IMR-90 (cell line): ENCODE data around the gene PSPH. TPM values are rescaled to one million over a fixed set of nuclear protein-coding genes. Genes with fewer than 3 reads are reported as not detected.

ENCODE experiments used
- ATAC-seq: fragments of 200-7000 bp; cut with Tn5 transposase; 2 replicates; pipeline ENCODE4 v1.9.1; 2020; ENCODE audit warnings: low read depth, mild to moderate bottlenecking, moderate library complexity
- BruUV-seq: library from RNA; stranded (reverse); fragments of 400-500 nt; replicated peaks from 2 replicates; lab custom pipeline; 2021; lab: Mats Ljungman, UMichigan
- CTCF ChIA-PET: fragments of 300-600 bp; formaldehyde crosslinking; extraction: SDS; loops from one replicate; lab custom pipeline; 2021; ENCODE audit warnings: antibody characterized with exemption; lab: Yijun Ruan, JAX
- POLR2A ChIA-PET: fragments of 300-600 bp; sonication (Branson Sonifier 250); formaldehyde crosslinking; loops from one replicate; lab custom pipeline; 2022; ENCODE audit warnings: antibody characterized with exemption; ENCODE audit not compliant: unreplicated experiment; lab: Charles Lee
- DNase-seq: peaks from one replicate; pipeline ENCODE4 v3.0.0; 2013
- H2AFZ ChIP-seq: replicated peaks from 2 replicates; pipeline ENCODE3; 2013; ENCODE audit warnings: low read length, mild to moderate bottlenecking; ENCODE audit not compliant: poor library complexity
- H2AK5ac ChIP-seq: 2 replicates; pipeline ENCODE4 v1.6.1; 2013; ENCODE audit warnings: low read depth, low read length, inconsistent platforms
- H2AK9ac ChIP-seq: replicated peaks from 2 replicates; pipeline ENCODE3; 2013; ENCODE audit warnings: mild to moderate bottlenecking, low read depth, low read length, moderate library complexity; ENCODE audit not compliant: poor library complexity
- H2BK120ac ChIP-seq: 2 replicates; pipeline ENCODE4 v1.6.1; 2013; ENCODE audit warnings: low read depth, low read length, inconsistent platforms
- H2BK15ac ChIP-seq: 3 replicates; pipeline ENCODE4 v1.6.1; 2013; ENCODE audit warnings: low read depth, low read length, inconsistent platforms
- H2BK20ac ChIP-seq: 2 replicates; pipeline ENCODE4 v1.6.1; 2013; ENCODE audit warnings: low read depth, mild to moderate bottlenecking, inconsistent platforms, low read length, moderate library complexity
- H2BK5ac ChIP-seq: 2 replicates; pipeline ENCODE4 v1.6.1; 2013; ENCODE audit warnings: mild to moderate bottlenecking, low read depth, low read length, inconsistent platforms; ENCODE audit not compliant: poor library complexity, severe bottlenecking
- H3K14ac ChIP-seq: replicated peaks from 2 replicates; pipeline ENCODE4 v1.6.1; 2013; ENCODE audit warnings: low read depth, low read length, inconsistent platforms
- H3K18ac ChIP-seq: 2 replicates; pipeline ENCODE4 v1.6.1; 2013; ENCODE audit warnings: low read depth, low read length, control low read depth
- H3K23ac ChIP-seq: 2 replicates; pipeline ENCODE4 v1.6.1; 2013; ENCODE audit warnings: low read depth, low read length, inconsistent platforms
- H3K27ac ChIP-seq: 2 replicates; pipeline ENCODE4 v1.5.1; 2013; ENCODE audit warnings: mild to moderate bottlenecking, control low read depth, low read length; ENCODE audit not compliant: insufficient read depth
- H3K27me3 ChIP-seq: 2 replicates; pipeline ENCODE4 v1.6.1; 2013; ENCODE audit warnings: low read length; ENCODE audit not compliant: control insufficient read depth, insufficient read depth
- H3K36me3 ChIP-seq: 2 replicates; pipeline ENCODE4 v1.6.1; 2013; ENCODE audit warnings: low read length, mixed read lengths; ENCODE audit not compliant: control insufficient read depth, insufficient read depth
- H3K4ac ChIP-seq: 2 replicates; pipeline ENCODE4 v1.6.1; 2013; ENCODE audit warnings: low read depth, low read length, inconsistent platforms
- H3K4me1 ChIP-seq: 2 replicates; pipeline ENCODE4 v1.6.1; 2013; ENCODE audit warnings: low read length, mixed read lengths; ENCODE audit not compliant: control insufficient read depth, insufficient read depth
- H3K4me2 ChIP-seq: 2 replicates; pipeline ENCODE4 v1.6.1; 2013; ENCODE audit warnings: low read depth, mild to moderate bottlenecking, control low read depth, low read length, moderate library complexity
- H3K4me3 ChIP-seq: 2 replicates; pipeline ENCODE4 v1.5.1; 2013; ENCODE audit warnings: low read depth, mild to moderate bottlenecking, control low read depth, low read length, moderate library complexity; ENCODE audit not compliant: insufficient read depth
- H3K56ac ChIP-seq: 2 replicates; pipeline ENCODE4 v1.6.1; 2013; ENCODE audit warnings: low read length, inconsistent platforms; ENCODE audit not compliant: insufficient read depth; ENCODE audit errors: extremely low read depth
- H3K79me1 ChIP-seq, 2 experiments: 2 replicates each; pipeline ENCODE4 v1.6.1; 2013; ENCODE audit warnings: low read length in 2 of 2, inconsistent platforms in 1 of 2, low read depth in 1 of 2
- H3K9ac ChIP-seq: 2 replicates; pipeline ENCODE4 v1.6.1; 2013; ENCODE audit warnings: low read depth, low read length, control low read depth
- H3K9me1 ChIP-seq: 2 replicates; pipeline ENCODE4 v1.6.1; 2013; ENCODE audit warnings: low read length, inconsistent platforms; ENCODE audit not compliant: insufficient read depth
- H3K9me3 ChIP-seq: 2 replicates; pipeline ENCODE4 v1.6.1; 2013; ENCODE audit warnings: low read length; ENCODE audit not compliant: control insufficient read depth, insufficient read depth
- H4K20me1 ChIP-seq: 2 replicates; pipeline ENCODE4 v1.6.1; 2013; ENCODE audit warnings: low read length, inconsistent platforms; ENCODE audit not compliant: insufficient read depth
- H4K5ac ChIP-seq: 2 replicates; pipeline ENCODE4 v1.6.1; 2013; ENCODE audit warnings: mild to moderate bottlenecking, low read depth, low read length, control low read depth
- H4K8ac ChIP-seq, 2 experiments: 2 replicates each; pipeline ENCODE4 v1.6.1; 2013; ENCODE audit warnings: low read depth in 2 of 2, low read length in 2 of 2, control low read depth in 1 of 2, inconsistent platforms in 1 of 2
- H4K91ac ChIP-seq: 2 replicates; pipeline ENCODE4 v1.6.1; 2013; ENCODE audit warnings: low read depth, low read length, inconsistent platforms; ENCODE audit not compliant: insufficient read depth
- BHLHE40 ChIP-seq: fragments of 150-350 bp; IDR thresholded peaks from 2 replicates; pipeline ENCODE4 v1.6.1; 2016; ENCODE audit warnings: mild to moderate bottlenecking, low read depth, low read length
- CEBPB ChIP-seq: IDR thresholded peaks from 2 replicates; pipeline ENCODE4 v1.6.1; 2012; ENCODE audit warnings: low read depth, low read length, improper control_type of control experiment
- CHD1 ChIP-seq: IDR thresholded peaks from 2 replicates; pipeline ENCODE4 v1.6.1; 2012; ENCODE audit warnings: low read depth, low read length, improper control_type of control experiment
- ELK1 ChIP-seq: fragments of 150-350 bp; IDR thresholded peaks from 2 replicates; pipeline ENCODE4 v1.6.1; 2016; ENCODE audit warnings: low read depth, mild to moderate bottlenecking, low read length, moderate library complexity, borderline replicate concordance
- FOS ChIP-seq: fragments of 150-350 bp; IDR thresholded peaks from 2 replicates; pipeline ENCODE4 v1.6.1; 2016; ENCODE audit warnings: low read depth, low read length
- MAFK ChIP-seq: IDR thresholded peaks from 2 replicates; pipeline ENCODE4 v1.6.1; 2012; ENCODE audit warnings: low read depth, low read length, improper control_type of control experiment
- MAZ ChIP-seq: IDR thresholded peaks from 2 replicates; pipeline ENCODE4 v1.6.1; 2012; ENCODE audit warnings: low read depth, mild to moderate bottlenecking, low read length, improper control_type of control experiment, moderate library complexity, borderline replicate concordance
- MXI1 ChIP-seq: IDR thresholded peaks from 2 replicates; pipeline ENCODE4 v1.6.1; 2012; ENCODE audit warnings: low read depth, mild to moderate bottlenecking, low read length, moderate library complexity, borderline replicate concordance
- NFE2L2 ChIP-seq: fragments of 150-350 bp; IDR thresholded peaks from 2 replicates; pipeline ENCODE4 v1.6.1; 2016; ENCODE audit warnings: low read depth, mild to moderate bottlenecking, low read length
- POLR2A ChIP-seq: IDR thresholded peaks from 2 replicates; pipeline ENCODE4 v1.6.1; 2012; ENCODE audit warnings: mild to moderate bottlenecking, low read depth, low read length
- RAD21 ChIP-seq: IDR thresholded peaks from 2 replicates; pipeline ENCODE4 v1.6.1; 2012; ENCODE audit warnings: low read length, improper control_type of control experiment
- RCOR1 ChIP-seq: IDR thresholded peaks from 2 replicates; pipeline ENCODE4 v1.6.1; 2012; ENCODE audit warnings: mild to moderate bottlenecking, low read length, improper control_type of control experiment; ENCODE audit not compliant: insufficient replicate concordance
- RFX5 ChIP-seq: IDR thresholded peaks from 2 replicates; pipeline ENCODE4 v1.8.0; 2012; ENCODE audit warnings: low read depth, mild to moderate bottlenecking, low read length, moderate library complexity
- SMC3 ChIP-seq: fragments of 150-350 bp; IDR thresholded peaks from 2 replicates; pipeline ENCODE4 v1.6.1; 2016; ENCODE audit warnings: low read depth, mild to moderate bottlenecking, antibody characterized with exemption, low read length, moderate library complexity
- WGBS, 2 experiments: methylation state at CpG; one replicate each; pipeline versions ENCODE4 v1.1.5 to v1.1.7; 2013; ENCODE audit warnings: missing lambda C conversion rate in 2 of 2; ENCODE audit not compliant: insufficient read length in 1 of 2; ENCODE audit errors: extremely low coverage in 2 of 2; 5-methylcytosine and 5-hydroxymethylcytosine counted together
- dilution Hi-C: fragments of 300-500 bp; cut with HindIII; formaldehyde crosslinking; loops from one replicate; pipeline ENCODE4 v1.14.3; 2018; ENCODE audit warnings: low sequenced_read_pairs; ENCODE audit not compliant: unreplicated experiment
- in situ Hi-C: fragments of 300-500 bp; cut with MboI; formaldehyde crosslinking; loops from 3 replicates; pipeline ENCODE4 v1.14.3; 2019; ENCODE audit warnings: low sequenced_read_pairs, inconsistent platforms, mixed read lengths
- intact Hi-C: fragments of 100-400 bp; cut with micrococcal nuclease; formaldehyde crosslinking; loops from 2 replicates; pipeline ENCODE4 v1.10.0; 2022
- polyA plus RNA-seq, 3 experiments: library from polyadenylated mRNA; depleted of rRNA; stranded (reverse); fragments of >200 nt; gene quantifications; 2 replicates each; pipeline ENCODE4 v1.2.3, GENCODE V29; 2012; ENCODE audit warnings: low replicate concordance in 1 of 3
- total RNA-seq: library from RNA; depleted of rRNA; stranded (reverse); fragments of >200 nt; gene quantifications from 2 replicates; pipeline ENCODE4 v1.2.3, GENCODE V29; 2012
- TF ChIP-seq, protein P1 (sequence below): conservative IDR thresholded peaks from 2 replicates; pipeline ENCODE4 v1.5.1; 2012; ENCODE audit warnings: mild to moderate bottlenecking, low read depth, low read length, improper control_type of control experiment
- TF ChIP-seq, protein P2 (sequence below): fragments of 150-350 bp; IDR thresholded peaks from 2 replicates; pipeline ENCODE4 v1.6.1; 2017; ENCODE audit warnings: mild to moderate bottlenecking, antibody characterized with exemption, low read length, low read depth

The PSPH gene
- total and polyA plus RNA-seq, 2 of the 4 experiments (the other 2 are of a cell fraction), result 31.8 to 48.4 TPM

GRCh38 chr7:55970978-55971377, 80.3 kb downstream of the PSPH start:
- no peak overlapping the region for H2BK15ac ChIP-seq
- no peak overlapping the region for H2AK9ac ChIP-seq
- no peak overlapping the region for H4K8ac ChIP-seq
- dilution Hi-C loops, result no loop called here
- no peak overlapping the region for H4K91ac ChIP-seq
- no peak overlapping the region for H3K23ac ChIP-seq
- intact Hi-C loops, result no loop called here
- no peak overlapping the region for H3K9ac ChIP-seq
- H3K36me3 ChIP-seq, result peaks cover 9% of the 10 kb centered on the region
- H3K4me2 ChIP-seq, result no peak overlapping the region
- H4K5ac ChIP-seq, result no peak overlapping the region
- ChIA-PET POLR2A (no interaction called here), CTCF (no interaction called here)
- H2AFZ ChIP-seq, result no peak overlapping the region
- no peak overlapping the region for H3K4ac ChIP-seq
- no peaks in the 10 kb centered on the region for H3K9me3 ChIP-seq
- no CpG with 5 or more reads among the region's 8 CpGs for WGBS, 2 experiments
- H3K4me3 ChIP-seq, result no peak overlapping the region
- H3K4me1 ChIP-seq, result peaks cover 2% of the 10 kb centered on the region; the same call in 1 of the 2 replicates
- H3K79me1 ChIP-seq, result peaks cover 29 to 59% of the 10 kb centered on the region in 2 experiments
- H3K18ac ChIP-seq, result no peak overlapping the region
- peaks cover 21% of the 10 kb centered on the region for H4K20me1 ChIP-seq
- H3K27ac ChIP-seq, result no peak overlapping the region
- TF ChIP-seq ELK1 (no peak), CHD1 (no peak), BHLHE40 (no peak), POLR2A (no peak), RAD21 (no peak), RFX5 (no peak), MAFK (no peak), CEBPB (no peak), SMC3 (no peak), RCOR1 (no peak), FOS (no peak), MAZ (no peak), NFE2L2 (no peak), MXI1 (no peak)
- TF ChIP-seq, protein P1, sequence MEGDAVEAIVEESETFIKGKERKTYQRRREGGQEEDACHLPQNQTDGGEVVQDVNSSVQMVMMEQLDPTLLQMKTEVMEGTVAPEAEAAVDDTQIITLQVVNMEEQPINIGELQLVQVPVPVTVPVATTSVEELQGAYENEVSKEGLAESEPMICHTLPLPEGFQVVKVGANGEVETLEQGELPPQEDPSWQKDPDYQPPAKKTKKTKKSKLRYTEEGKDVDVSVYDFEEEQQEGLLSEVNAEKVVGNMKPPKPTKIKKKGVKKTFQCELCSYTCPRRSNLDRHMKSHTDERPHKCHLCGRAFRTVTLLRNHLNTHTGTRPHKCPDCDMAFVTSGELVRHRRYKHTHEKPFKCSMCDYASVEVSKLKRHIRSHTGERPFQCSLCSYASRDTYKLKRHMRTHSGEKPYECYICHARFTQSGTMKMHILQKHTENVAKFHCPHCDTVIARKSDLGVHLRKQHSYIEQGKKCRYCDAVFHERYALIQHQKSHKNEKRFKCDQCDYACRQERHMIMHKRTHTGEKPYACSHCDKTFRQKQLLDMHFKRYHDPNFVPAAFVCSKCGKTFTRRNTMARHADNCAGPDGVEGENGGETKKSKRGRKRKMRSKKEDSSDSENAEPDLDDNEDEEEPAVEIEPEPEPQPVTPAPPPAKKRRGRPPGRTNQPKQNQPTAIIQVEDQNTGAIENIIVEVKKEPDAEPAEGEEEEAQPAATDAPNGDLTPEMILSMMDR, result no peak
- TF ChIP-seq, protein P2, sequence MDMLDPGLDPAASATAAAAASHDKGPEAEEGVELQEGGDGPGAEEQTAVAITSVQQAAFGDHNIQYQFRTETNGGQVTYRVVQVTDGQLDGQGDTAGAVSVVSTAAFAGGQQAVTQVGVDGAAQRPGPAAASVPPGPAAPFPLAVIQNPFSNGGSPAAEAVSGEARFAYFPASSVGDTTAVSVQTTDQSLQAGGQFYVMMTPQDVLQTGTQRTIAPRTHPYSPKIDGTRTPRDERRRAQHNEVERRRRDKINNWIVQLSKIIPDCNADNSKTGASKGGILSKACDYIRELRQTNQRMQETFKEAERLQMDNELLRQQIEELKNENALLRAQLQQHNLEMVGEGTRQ, result no peak
- no peak overlapping the region for H3K56ac ChIP-seq
- H2BK20ac ChIP-seq, result no peak overlapping the region
- no peak overlapping the region for H3K14ac ChIP-seq
- in situ Hi-C loops, result loop anchor here (25.0 kb wide), 2 partner anchors 534 to 684 kb away; no protein-coding TSS in a partner anchor
- no peaks in the 10 kb centered on the region for H3K27me3 ChIP-seq
- no TSS peak for BruUV-seq
- no peak overlapping the region for H2BK120ac ChIP-seq
- no peak for ATAC-seq
- no peak overlapping the region for H2AK5ac ChIP-seq
- H3K9me1 ChIP-seq, result peaks cover 4% of the 10 kb centered on the region; the same call in 1 of the 2 replicates
- DNase-seq, result no peak
- H2BK5ac ChIP-seq, result no peak overlapping the region
